HG02798 (cell line): ENCODE measurements around the gene TSPAN6.

Source experiments
- ATAC-seq: cut with Tn5 transposase; IDR thresholded peaks from one replicate; pipeline ENCODE4 v1.9.1; 2021; ENCODE audit warnings: mild to moderate bottlenecking; ENCODE audit not compliant: unreplicated experiment, poor library complexity

TSPAN6 gene

GRCh38 chrX:100648458-100649417, 12.1 kb upstream of the TSPAN6 start:
- no peak for ATAC-seq

- ATAC-seq: no peak
Measured at GRCh38 chrX:100647739-100648138, 11.1 kb upstream of the TSPAN6 start.

- no peak for ATAC-seq
Measured at GRCh38 chrX:100647095-100647494, 10.5 kb upstream of the TSPAN6 start.

GRCh38 chrX:100645106-100645505, 8.5 kb upstream of the TSPAN6 start:
- ATAC-seq: no peak

- ATAC-seq: no peak
Measured at GRCh38 chrX:100643956-100644860, 7.6 kb upstream of the TSPAN6 start, which contains the start of gene SRPX2. Gene SRPX2 (plus strand): TSS chrX:100644199. CDS start chrX:100646323, 2,124 bp downstream.

GRCh38 chrX:100643212-100643611, 6.6 kb upstream of the TSPAN6 start:
- ATAC-seq: no peak

GRCh38 chrX:100642290-100642689, 5.7 kb upstream of the TSPAN6 start:
- ATAC-seq: no peak

GRCh38 chrX:100635989-100636320, 651 bp downstream of the TSPAN6 start:
- ATAC-seq: no peak

GRCh38 chrX:100635040-100635439, 1.6 kb downstream of the TSPAN6 start:
- no peak for ATAC-seq

GRCh38 chrX:100625985-100626491, 10.6 kb downstream of the TSPAN6 start:
- ATAC-seq: peak; percentile 92

GRCh38 chrX:100623001-100623400, 13.6 kb downstream of the TSPAN6 start:
- ATAC-seq: no peak

- ATAC-seq: peak; percentile 93
Measured at GRCh38 chrX:100615005-100615404, 21.6 kb downstream of the TSPAN6 start.

- no peak for ATAC-seq
Measured at GRCh38 chrX:100611951-100612350, 24.7 kb downstream of the TSPAN6 start.

GRCh38 chrX:100609591-100609990, 27.0 kb downstream of the TSPAN6 start:
- ATAC-seq: no peak

GRCh38 chrX:100606753-100607152, 29.9 kb downstream of the TSPAN6 start:
- ATAC-seq: no peak

- ATAC-seq: no peak
Measured at GRCh38 chrX:100600758-100601157, 35.8 kb downstream of the TSPAN6 start.

- no peak for ATAC-seq
Measured at GRCh38 chrX:100600340-100600739, 36.3 kb downstream of the TSPAN6 start.

GRCh38 chrX:100599456-100599855, 37.1 kb downstream of the TSPAN6 start:
- no peak for ATAC-seq

GRCh38 chrX:100596601-100597000, 40.0 kb downstream of the TSPAN6 start:
- ATAC-seq: no peak

- ATAC-seq: no peak
Measured at GRCh38 chrX:100593581-100593980, 43.0 kb downstream of the TSPAN6 start.

- no peak for ATAC-seq
Measured at GRCh38 chrX:100593126-100593525, 43.5 kb downstream of the TSPAN6 start.
